Neuron (in vitro differentiated cells): Measurements from ENCODE around the gene TUBB4B.

Source experiments
- H2AFZ ChIP-seq: one replicate; pipeline ENCODE4 v1.6.1; 2013; ENCODE audit warnings: low read depth, mild to moderate bottlenecking, inconsistent platforms, low read length, moderate library complexity
- H3K27me3 ChIP-seq: one replicate; pipeline ENCODE4 v1.6.1; 2013; ENCODE audit warnings: low read length; ENCODE audit not compliant: insufficient read depth
- H3K36me3 ChIP-seq: one replicate; pipeline ENCODE4 v1.6.1; 2013; ENCODE audit warnings: low read length; ENCODE audit not compliant: insufficient read depth
- H3K4me1 ChIP-seq: one replicate; pipeline ENCODE4 v1.6.1; 2013; ENCODE audit warnings: low read length; ENCODE audit not compliant: insufficient read depth
- H3K4me3 ChIP-seq: 2 replicates; pipeline ENCODE4 v1.5.1; 2013; ENCODE audit warnings: mild to moderate bottlenecking, low read length, moderate library complexity
- H3K9me3 ChIP-seq: one replicate; pipeline ENCODE4 v1.6.1; 2013; ENCODE audit warnings: low read length

The TUBB4B gene

GRCh38 chr9:137275203-137275587, 34.1 kb downstream of the TUBB4B start:
- no peak overlapping the region for H3K4me3 ChIP-seq
- no peaks in the 10 kb centered on the region for H3K27me3 ChIP-seq
- peaks cover 28% of the 10 kb centered on the region for H3K36me3 ChIP-seq
- no peaks in the 10 kb centered on the region for H3K4me1 ChIP-seq
- no peak overlapping the region for H2AFZ ChIP-seq
- H3K9me3 ChIP-seq = peaks cover 11% of the 10 kb centered on the region

- H3K27me3 ChIP-seq = no peaks in the 10 kb centered on the region
- no peaks in the 10 kb centered on the region for H3K4me1 ChIP-seq
- peaks cover 28% of the 10 kb centered on the region for H3K36me3 ChIP-seq
- peaks cover 13% of the 10 kb centered on the region for H3K9me3 ChIP-seq
- H3K4me3 ChIP-seq = no peak overlapping the region
- no peak overlapping the region for H2AFZ ChIP-seq
Observed at GRCh38 chr9:137275588-137276472, 34.7 kb downstream of the TUBB4B start.

GRCh38 chr9:137276473-137277328, 35.6 kb downstream of the TUBB4B start:
- Histone ChIP-seq H3K36me3 (peaks cover 28% of the 10 kb centered on the region), H3K4me1 (no peaks in the 10 kb centered on the region), H3K9me3 (peaks cover 13% of the 10 kb centered on the region), H2AFZ (no peak overlapping the region), H3K27me3 (no peaks in the 10 kb centered on the region), H3K4me3 (no peak overlapping the region)

- H3K9me3 ChIP-seq = peaks cover 13% of the 10 kb centered on the region
- H3K27me3 ChIP-seq = no peaks in the 10 kb centered on the region
- no peak within 1 kb of the TSS for H3K4me3 ChIP-seq
- no peak within 1 kb of the TSS for H2AFZ ChIP-seq
- H3K36me3 ChIP-seq = peaks cover 21% of the 10 kb centered on the region
- no peaks in the 10 kb centered on the region for H3K4me1 ChIP-seq
Observed at GRCh38 chr9:137277329-137278041, 36.4 kb downstream of the TUBB4B start, which contains the start of gene TOR4A. TOR4A (plus strand) TSS chr9:137277726; CDS start chr9:137278690, 964 bp downstream.

- Histone ChIP-seq H3K36me3 (peaks cover 15% of the 10 kb centered on the region), H2AFZ (no peak overlapping the region), H3K4me1 (no peaks in the 10 kb centered on the region), H3K9me3 (peaks cover 13% of the 10 kb centered on the region), H3K27me3 (no peaks in the 10 kb centered on the region), H3K4me3 (no peak overlapping the region)
Observed at GRCh38 chr9:137278061-137278701, 37.1 kb downstream of the TUBB4B start.

- H3K27me3 ChIP-seq = no peaks in the 10 kb centered on the region
- peaks cover 8% of the 10 kb centered on the region for H3K36me3 ChIP-seq
Observed at GRCh38 chr9:137278721-137279711, 37.9 kb downstream of the TUBB4B start.

GRCh38 chr9:137279741-137280473, 38.8 kb downstream of the TUBB4B start:
- Histone ChIP-seq H2AFZ (no peak overlapping the region), H3K4me1 (no peaks in the 10 kb centered on the region), H3K4me3 (no peak overlapping the region), H3K27me3 (no peaks in the 10 kb centered on the region), H3K9me3 (peaks cover 13% of the 10 kb centered on the region), H3K36me3 (peaks cover 2% of the 10 kb centered on the region)

More at GRCh38 chr9:137278721-137279711, 37.9 kb downstream of the TUBB4B start:
- no peak overlapping the region for H2AFZ ChIP-seq
- no peak overlapping the region for H3K4me3 ChIP-seq
- H3K4me1 ChIP-seq = no peaks in the 10 kb centered on the region
- H3K9me3 ChIP-seq = peaks cover 13% of the 10 kb centered on the region

GRCh38 chr9:137280474-137281344, 39.6 kb downstream of the TUBB4B start:
- no peak overlapping the region for H3K4me3 ChIP-seq
- peaks cover 13% of the 10 kb centered on the region for H3K9me3 ChIP-seq
- H2AFZ ChIP-seq = no peak overlapping the region
- H3K4me1 ChIP-seq = no peaks in the 10 kb centered on the region
- H3K27me3 ChIP-seq = no peaks in the 10 kb centered on the region
- peaks cover 2% of the 10 kb centered on the region for H3K36me3 ChIP-seq

GRCh38 chr9:137281345-137282116, 40.4 kb downstream of the TUBB4B start:
- peaks cover 13% of the 10 kb centered on the region for H3K9me3 ChIP-seq
- H3K4me1 ChIP-seq = no peaks in the 10 kb centered on the region
- H3K4me3 ChIP-seq = no peak overlapping the region
- H3K27me3 ChIP-seq = no peaks in the 10 kb centered on the region
- H3K36me3 ChIP-seq = peaks cover 2% of the 10 kb centered on the region
- no peak overlapping the region for H2AFZ ChIP-seq

GRCh38 chr9:137286975-137287383, 45.9 kb downstream of the TUBB4B start:
- H2AFZ ChIP-seq = no peak overlapping the region
- H3K36me3 ChIP-seq = no peaks in the 10 kb centered on the region
- no peaks in the 10 kb centered on the region for H3K4me1 ChIP-seq
- no peak overlapping the region for H3K4me3 ChIP-seq
- H3K9me3 ChIP-seq = no peaks in the 10 kb centered on the region
- H3K27me3 ChIP-seq = no peaks in the 10 kb centered on the region
